Neural progenitor cell (in vitro differentiated cells): ENCODE results near the gene MPP7. TPM values are rescaled to one million over a fixed set of nuclear protein-coding genes. Genes with fewer than 3 reads are reported as not detected.
A peak's percentile ranks its signal among the peaks of the same experiment; 100 is the strongest.

Source experiments
- DNase-seq: peaks from one replicate; pipeline ENCODE4 v3.0.0-alpha.2; 2016; ENCODE audit warnings: low spot score
- H2AFZ ChIP-seq: fragments of 200-600 bp; sonication (generic); replicated peaks from 2 replicates; pipeline ENCODE4 v1.6.1; 2016; ENCODE audit warnings: antibody characterized with exemption
- H3F3A ChIP-seq: fragments of 200-600 bp; sonication (generic); 2 replicates; pipeline ENCODE4 v1.6.1; 2016; ENCODE audit warnings: antibody characterized with exemption, low read depth
- H3K27ac ChIP-seq: fragments of 200-600 bp; sonication (generic); 2 replicates; pipeline ENCODE4 v1.5.1; 2016; ENCODE audit warnings: mild to moderate bottlenecking
- H3K27me3 ChIP-seq: fragments of 200-600 bp; sonication (generic); 2 replicates; pipeline ENCODE4 v1.6.1; 2016; ENCODE audit warnings: mild to moderate bottlenecking, moderate library complexity
- H3K36me3 ChIP-seq: fragments of 200-600 bp; sonication (generic); 2 replicates; pipeline ENCODE4 v1.5.1; 2016
- H3K4me1 ChIP-seq: fragments of 200-600 bp; sonication (generic); 2 replicates; pipeline ENCODE4 v1.6.1; 2016; ENCODE audit warnings: mixed run types
- H3K4me2 ChIP-seq: fragments of 200-600 bp; sonication (generic); 2 replicates; pipeline ENCODE4 v1.6.1; 2016
- H3K4me3 ChIP-seq: fragments of 200-600 bp; sonication (generic); 2 replicates; pipeline ENCODE4 v1.5.1; 2016
- H3K79me2 ChIP-seq: fragments of 200-600 bp; sonication (generic); 2 replicates; pipeline ENCODE4 v1.6.1; 2016; ENCODE audit warnings: low read depth
- H3K9ac ChIP-seq: fragments of 200-600 bp; sonication (generic); 2 replicates; pipeline ENCODE4 v1.6.1; 2016
- H3K9me3 ChIP-seq: fragments of 200-600 bp; sonication (generic); 2 replicates; pipeline ENCODE4 v1.5.1; 2016; ENCODE audit warnings: low read depth
- H4K20me1 ChIP-seq: fragments of 200-600 bp; sonication (generic); 2 replicates; pipeline ENCODE4 v1.6.1; 2016; ENCODE audit warnings: low read depth
- H3K27ac Mint-ChIP-seq: 3 replicates; pipeline ENCODE4 v1.8.0; 2021; ENCODE audit warnings: mixed read lengths
- H3K27me3 Mint-ChIP-seq: 2 replicates; pipeline ENCODE4 v1.8.0; 2022; ENCODE audit warnings: low read depth, mild to moderate bottlenecking, inconsistent platforms, moderate library complexity, mixed read lengths; ENCODE audit not compliant: insufficient read depth
- H3K36me3 Mint-ChIP-seq: 3 replicates; pipeline ENCODE4 v1.8.0; 2021; ENCODE audit warnings: mixed read lengths
- H3K4me1 Mint-ChIP-seq: 3 replicates; pipeline ENCODE4 v1.8.0; 2021; ENCODE audit warnings: mixed read lengths
- H3K4me3 Mint-ChIP-seq: 3 replicates; pipeline ENCODE4 v1.8.0; 2021; ENCODE audit warnings: mild to moderate bottlenecking, moderate library complexity, mixed read lengths
- H3K9me3 Mint-ChIP-seq: 3 replicates; pipeline ENCODE4 v1.8.0; 2020; ENCODE audit warnings: mixed read lengths
- EZH2 ChIP-seq: fragments of 200-600 bp; sonication (generic); IDR thresholded peaks from 2 replicates; pipeline ENCODE4 v1.6.1; 2017; ENCODE audit warnings: antibody characterized with exemption, mild to moderate bottlenecking, moderate library complexity
- EZH2phosphoT487 ChIP-seq: fragments of 200-600 bp; sonication (generic); IDR thresholded peaks from 2 replicates; pipeline ENCODE4 v1.6.1; 2017; ENCODE audit warnings: antibody characterized with exemption
- total RNA-seq: library from RNA; depleted of rRNA; stranded (reverse); fragments of >200 nt; gene quantifications from 2 replicates; pipeline ENCODE4 v1.2.3, GENCODE V29; 2015; ENCODE audit warnings: low replicate concordance
- TF ChIP-seq, protein P1 (sequence below): fragments of 200-600 bp; sonication (generic); IDR thresholded peaks from 2 replicates; pipeline ENCODE4 v1.5.1; 2017; ENCODE audit warnings: antibody characterized with exemption, mild to moderate bottlenecking

MPP7 gene
- total RNA-seq, 1 donor from 2014 or later, result 8.5 TPM

DNA sequence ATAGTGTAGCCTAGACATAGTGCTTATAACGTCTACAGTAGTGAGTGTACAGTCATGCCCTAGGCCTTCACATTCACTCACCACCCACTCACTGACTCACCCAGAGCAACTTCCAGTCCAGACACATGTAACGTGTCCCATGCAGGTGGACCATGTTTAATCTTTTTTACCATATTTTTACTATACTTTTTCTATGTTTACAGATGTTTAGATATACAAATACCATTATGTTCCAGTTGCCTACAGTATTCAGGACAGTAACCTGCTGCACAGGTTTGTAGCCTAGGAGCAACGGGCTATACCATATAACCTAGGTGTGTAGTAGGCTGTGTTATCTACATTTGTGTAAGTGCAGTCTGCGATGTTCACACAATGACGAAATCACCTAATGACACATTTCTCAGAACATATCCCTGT is 11.0 kb downstream of the MPP7 start:
- Histone ChIP-seq H3K27me3 (no peaks in the 10 kb centered on the region), H2AFZ (no peak overlapping the region), H3K9me3 (no peaks in the 10 kb centered on the region), H3K36me3 (no peaks in the 10 kb centered on the region), H3F3A (no peaks in the 10 kb centered on the region), H4K20me1 (no peaks in the 10 kb centered on the region), H3K79me2 (no peaks in the 10 kb centered on the region), H3K4me1 (peaks cover 23% of the 10 kb centered on the region), H3K9ac (no peak overlapping the region), H3K4me3 (no peak overlapping the region), H3K27ac (no peak overlapping the region), H3K4me2 (no peak overlapping the region)
- Mint-ChIP-seq H3K4me1 (peaks cover 10% of the 10 kb centered on the region), H3K36me3 (no peaks in the 10 kb centered on the region), H3K9me3 (no peaks in the 10 kb centered on the region), H3K27ac (no peak overlapping the region), H3K4me3 (no peak overlapping the region), H3K27me3 (peaks cover 2% of the 10 kb centered on the region)
- no peak for DNase-seq
- TF ChIP-seq EZH2 (no peak), EZH2phosphoT487 (no peak)
- TF ChIP-seq, protein P1, sequence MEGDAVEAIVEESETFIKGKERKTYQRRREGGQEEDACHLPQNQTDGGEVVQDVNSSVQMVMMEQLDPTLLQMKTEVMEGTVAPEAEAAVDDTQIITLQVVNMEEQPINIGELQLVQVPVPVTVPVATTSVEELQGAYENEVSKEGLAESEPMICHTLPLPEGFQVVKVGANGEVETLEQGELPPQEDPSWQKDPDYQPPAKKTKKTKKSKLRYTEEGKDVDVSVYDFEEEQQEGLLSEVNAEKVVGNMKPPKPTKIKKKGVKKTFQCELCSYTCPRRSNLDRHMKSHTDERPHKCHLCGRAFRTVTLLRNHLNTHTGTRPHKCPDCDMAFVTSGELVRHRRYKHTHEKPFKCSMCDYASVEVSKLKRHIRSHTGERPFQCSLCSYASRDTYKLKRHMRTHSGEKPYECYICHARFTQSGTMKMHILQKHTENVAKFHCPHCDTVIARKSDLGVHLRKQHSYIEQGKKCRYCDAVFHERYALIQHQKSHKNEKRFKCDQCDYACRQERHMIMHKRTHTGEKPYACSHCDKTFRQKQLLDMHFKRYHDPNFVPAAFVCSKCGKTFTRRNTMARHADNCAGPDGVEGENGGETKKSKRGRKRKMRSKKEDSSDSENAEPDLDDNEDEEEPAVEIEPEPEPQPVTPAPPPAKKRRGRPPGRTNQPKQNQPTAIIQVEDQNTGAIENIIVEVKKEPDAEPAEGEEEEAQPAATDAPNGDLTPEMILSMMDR, result no peak

DNA sequence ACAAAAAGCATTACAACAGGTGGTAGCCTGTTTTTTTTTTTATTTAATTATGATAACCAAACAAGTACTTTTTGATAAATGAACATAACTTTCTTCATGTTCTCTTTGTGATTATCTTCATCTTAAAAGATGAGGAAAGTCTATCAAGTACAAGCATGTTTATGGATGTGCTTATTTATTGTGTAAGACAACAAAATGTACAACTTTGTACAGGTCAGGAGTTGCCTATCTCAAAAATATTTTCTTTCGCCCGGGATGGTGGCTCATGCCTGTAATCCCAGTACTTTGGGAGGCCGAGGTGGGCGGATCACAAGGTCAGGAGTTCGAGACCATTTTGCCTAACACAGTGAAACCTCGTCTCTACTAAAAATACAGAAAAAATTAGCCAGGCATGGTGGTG is 17.0 kb downstream of the MPP7 start:
- no peak for TF ChIP-seq EZH2
- no peak for TF ChIP-seq EZH2phosphoT487
- TF ChIP-seq, protein P1, result no peak
- H3K79me2 ChIP-seq, result no peaks in the 10 kb centered on the region
- H3K36me3 Mint-ChIP-seq, result no peaks in the 10 kb centered on the region

DNA sequence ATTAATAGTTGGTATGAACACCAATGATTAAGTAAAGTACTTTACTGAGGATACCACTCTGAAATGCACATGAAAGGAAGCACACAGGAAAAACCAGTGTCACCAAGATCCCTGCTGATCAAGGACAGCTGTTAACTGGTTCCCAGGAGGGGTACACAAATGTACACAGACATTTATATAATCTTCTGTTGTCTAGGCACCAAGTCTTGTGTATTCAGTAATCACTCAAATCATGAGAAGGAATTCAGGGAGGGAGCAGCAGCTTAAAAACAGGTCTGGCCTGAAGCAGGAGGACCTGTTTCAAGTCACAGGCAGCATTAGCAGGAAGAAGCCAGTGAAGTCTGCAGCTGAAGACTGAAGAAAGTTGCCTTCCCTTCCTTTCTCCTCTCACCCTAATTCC is 18.7 kb downstream of the MPP7 start:
- TF ChIP-seq EZH2 (no peak), EZH2phosphoT487 (no peak)
- TF ChIP-seq, protein P1, result no peak
- Histone ChIP-seq H3K27me3 (no peaks in the 10 kb centered on the region), H3K9ac (no peak overlapping the region), H2AFZ (no peak overlapping the region), H3K36me3 (no peaks in the 10 kb centered on the region), H3K4me2 (no peak overlapping the region), H3K4me3 (no peak overlapping the region), H3K27ac (peak overlapping the region; percentile 22), H4K20me1 (no peaks in the 10 kb centered on the region), H3K79me2 (no peaks in the 10 kb centered on the region), H3F3A (peaks cover 16% of the 10 kb centered on the region), H3K9me3 (no peaks in the 10 kb centered on the region), H3K4me1 (peaks cover 32% of the 10 kb centered on the region)
- no peak for DNase-seq
- Mint-ChIP-seq H3K36me3 (no peaks in the 10 kb centered on the region), H3K4me1 (peaks cover 19% of the 10 kb centered on the region), H3K27ac (peak overlapping the region; percentile 24), H3K27me3 (peaks cover 2% of the 10 kb centered on the region), H3K9me3 (no peaks in the 10 kb centered on the region), H3K4me3 (no peak overlapping the region)

More for the DNA sequence above, 17.0 kb downstream of the MPP7 start:
- Histone ChIP-seq H3K27ac (no peak overlapping the region), H3K4me3 (no peak overlapping the region), H4K20me1 (no peaks in the 10 kb centered on the region), H3K4me2 (no peak overlapping the region), H3F3A (peaks cover 16% of the 10 kb centered on the region), H2AFZ (no peak overlapping the region), H3K4me1 (peaks cover 32% of the 10 kb centered on the region), H3K36me3 (no peaks in the 10 kb centered on the region), H3K9me3 (no peaks in the 10 kb centered on the region), H3K9ac (no peak overlapping the region), H3K27me3 (no peaks in the 10 kb centered on the region)
- peaks cover 19% of the 10 kb centered on the region for H3K4me1 Mint-ChIP-seq
- DNase-seq, result no peak
- no peak overlapping the region for H3K27ac Mint-ChIP-seq
- H3K9me3 Mint-ChIP-seq, result no peaks in the 10 kb centered on the region
- peaks cover 2% of the 10 kb centered on the region for H3K27me3 Mint-ChIP-seq
- H3K4me3 Mint-ChIP-seq, result no peak overlapping the region
